NCI-H524 (cell line): Measurements from ENCODE around the gene TNFSF12.

Source experiments
- DNase-seq, 2 experiments: peaks; one replicate each; lab custom pipeline; 2025; lab: John Stamatoyannopoulos, UW

TNFSF12 gene

GRCh38 chr17:7544911-7545310, 3.9 kb upstream of the TNFSF12 start:
- no peak for DNase-seq

GRCh38 chr17:7549401-7550055, 670 bp downstream of the TNFSF12 start:
- no peak for DNase-seq

- DNase-seq: no peak
Observed at GRCh38 chr17:7550344-7550743, 1.5 kb downstream of the TNFSF12 start.

- no peak for DNase-seq
Observed at GRCh38 chr17:7551396-7551795, 2.5 kb downstream of the TNFSF12 start.

GRCh38 chr17:7552621-7553051, 3.8 kb downstream of the TNFSF12 start:
- DNase-seq: no peak

GRCh38 chr17:7553356-7553755, 4.5 kb downstream of the TNFSF12 start:
- DNase-seq: no peak

GRCh38 chr17:7555320-7555948, 6.6 kb downstream of the TNFSF12 start:
- DNase-seq: no peak

GRCh38 chr17:7556627-7557026, 7.8 kb downstream of the TNFSF12 start:
- DNase-seq: no peak

- DNase-seq: no peak
Observed at GRCh38 chr17:7557147-7557764, 8.4 kb downstream of the TNFSF12 start.

GRCh38 chr17:7557775-7558543, 9.1 kb downstream of the TNFSF12 start:
- DNase-seq: no peak

- DNase-seq: no peak
Observed at GRCh38 chr17:7558544-7559319, 9.9 kb downstream of the TNFSF12 start, which contains the start of gene TNFSF13. Gene TNFSF13 (plus strand): TSS chr17:7558750. CDS start chr17:7559040, 290 bp downstream.

GRCh38 chr17:7559320-7560171, 10.7 kb downstream of the TNFSF12 start:
- no peak for DNase-seq

GRCh38 chr17:7560172-7561027, 11.5 kb downstream of the TNFSF12 start:
- DNase-seq: peak in 1 of 2 experiments; percentile 9

GRCh38 chr17:7561028-7561575, 12.2 kb downstream of the TNFSF12 start:
- DNase-seq: peak; percentile 5 to 57

- DNase-seq: peak in 1 of 2 experiments; percentile 67
Observed at GRCh38 chr17:7561589-7562207, 12.8 kb downstream of the TNFSF12 start, which contains the start of gene SENP3. Gene SENP3 (plus strand): TSS chr17:7561919. CDS start chr17:7563077, 1,158 bp downstream.

- no peak for DNase-seq
Observed at GRCh38 chr17:7562208-7562605, 13.3 kb downstream of the TNFSF12 start.

GRCh38 chr17:7563115-7563869, 14.4 kb downstream of the TNFSF12 start:
- DNase-seq: no peak

- no peak for DNase-seq
Observed at GRCh38 chr17:7569571-7569970, 20.7 kb downstream of the TNFSF12 start.
